ENCODE data around the gene SRPRB.

- TF ChIP-seq POLR2AphosphoS5 (IDR thresholded peaks at IDR 0.05; ENCODE audit: low read depth): no peak
- TF ChIP-seq CTCF (IDR thresholded peaks at IDR 0.05; ENCODE audit: insufficient read depth, low read length): no peak
These were observed 45.8 kb upstream of the SRPRB start for GRCh38 chr3:133759740-133760305.

Data from HL-60 (cell line).